Vagina (tissue), 2 donors: ENCODE results near the gene RCSD1.

Experiments used
- CTCF ChIP-seq, 3 experiments: fragments of 450-650 bp in 2 of 3; fragments of 200-600 bp in 1 of 3; sonication (generic) in 1 of 3; IDR thresholded peaks; one replicate each; pipeline ENCODE4 v1.5.1; 2017 to 2019; ENCODE audit warnings: antibody characterized with exemption in 3 of 3, mild to moderate bottlenecking in 2 of 3, moderate library complexity in 2 of 3
- POLR2A ChIP-seq, 2 donors: fragments of 450-650 bp; IDR thresholded peaks; one replicate each; pipeline ENCODE4 v1.6.1; 2017; ENCODE audit warnings: antibody characterized with exemption in 2 of 2, mild to moderate bottlenecking in 2 of 2, moderate library complexity in 2 of 2
- POLR2AphosphoS5 ChIP-seq, 2 donors: sonication (generic); formaldehyde crosslinking; IDR thresholded peaks; one replicate each; pipeline ENCODE4 v1.9.0; 2017; ENCODE audit warnings: antibody characterized with exemption in 2 of 2, mild to moderate bottlenecking in 2 of 2, low read depth in 1 of 2; ENCODE audit not compliant: insufficient read depth in 1 of 2

GRCh38 chr1:167739752-167740151 is 109.7 kb downstream of the RCSD1 start:
- TF ChIP-seq CTCF (IDR thresholded peaks at IDR 0.05) (no peak), POLR2A (IDR thresholded peaks at IDR 0.05) (no peak), POLR2AphosphoS5 (IDR thresholded peaks at IDR 0.05; ENCODE audit: insufficient read depth in 1 of 2, low read depth in 1 of 2) (no peak)
